Measurements from ENCODE around the gene EVI5L.
"Not testable (repeated sequence)": the region's sequence is repeated elsewhere in the genome, so short reads cannot be mapped to it uniquely, and the experiment has no call there.

- TF ChIP-seq POLR2A (IDR thresholded peaks at IDR 0.05; ENCODE audit: low read depth, low read length); POLR2AphosphoS5 (IDR thresholded peaks at IDR 0.05; ENCODE audit: insufficient read depth, low read depth, low read length); MYC (IDR thresholded peaks at IDR 0.05; ENCODE audit: low read depth, low read length); EZH2 (IDR thresholded peaks at IDR 0.05; ENCODE audit: borderline replicate concordance, low read depth, low read length, severe bottlenecking): not testable (repeated sequence)
- TF ChIP-seq, protein P1, sequence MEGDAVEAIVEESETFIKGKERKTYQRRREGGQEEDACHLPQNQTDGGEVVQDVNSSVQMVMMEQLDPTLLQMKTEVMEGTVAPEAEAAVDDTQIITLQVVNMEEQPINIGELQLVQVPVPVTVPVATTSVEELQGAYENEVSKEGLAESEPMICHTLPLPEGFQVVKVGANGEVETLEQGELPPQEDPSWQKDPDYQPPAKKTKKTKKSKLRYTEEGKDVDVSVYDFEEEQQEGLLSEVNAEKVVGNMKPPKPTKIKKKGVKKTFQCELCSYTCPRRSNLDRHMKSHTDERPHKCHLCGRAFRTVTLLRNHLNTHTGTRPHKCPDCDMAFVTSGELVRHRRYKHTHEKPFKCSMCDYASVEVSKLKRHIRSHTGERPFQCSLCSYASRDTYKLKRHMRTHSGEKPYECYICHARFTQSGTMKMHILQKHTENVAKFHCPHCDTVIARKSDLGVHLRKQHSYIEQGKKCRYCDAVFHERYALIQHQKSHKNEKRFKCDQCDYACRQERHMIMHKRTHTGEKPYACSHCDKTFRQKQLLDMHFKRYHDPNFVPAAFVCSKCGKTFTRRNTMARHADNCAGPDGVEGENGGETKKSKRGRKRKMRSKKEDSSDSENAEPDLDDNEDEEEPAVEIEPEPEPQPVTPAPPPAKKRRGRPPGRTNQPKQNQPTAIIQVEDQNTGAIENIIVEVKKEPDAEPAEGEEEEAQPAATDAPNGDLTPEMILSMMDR (IDR thresholded peaks at IDR 0.05; ENCODE audit: extremely low read depth in 1 of 2, insufficient read depth in 1 of 2, low read depth in 1 of 2, low read length in 2 of 2) = not testable (repeated sequence)
Observed at GRCh38 chr19:7893362-7894101, 63.5 kb downstream of the EVI5L start.

Data from endothelial cell of umbilical vein (primary cell).